HG02798 (cell line): Measurements from ENCODE around the gene CCL27.

Experiments used
- ATAC-seq: cut with Tn5 transposase; IDR thresholded peaks from one replicate; pipeline ENCODE4 v1.9.1; 2021; ENCODE audit warnings: mild to moderate bottlenecking; ENCODE audit not compliant: unreplicated experiment, poor library complexity

CCL27 gene

GRCh38 chr9:34662526-34663302 lies at the start of gene CCL27:
TSS of gene CCL27 (minus strand) at chr9:34662657. CDS start at chr9:34662633, 24 bp downstream.
- no peak for ATAC-seq

GRCh38 chr9:34712140-34712539 lies 49.7 kb upstream of the CCL27 start:
- ATAC-seq: no peak

- ATAC-seq: no peak
These were observed 47.6 kb upstream of the CCL27 start, which contains the start of gene CCL21 for GRCh38 chr9:34710023-34710422. TSS of gene CCL21 (minus strand) at chr9:34710136. CDS start at chr9:34710066, 70 bp downstream.

GRCh38 chr9:34709196-34709978 lies 46.9 kb upstream of the CCL27 start:
- no peak for ATAC-seq

GRCh38 chr9:34707130-34707529 lies 44.7 kb upstream of the CCL27 start:
- no peak for ATAC-seq

- ATAC-seq: peak; percentile 69
These were observed 39.6 kb upstream of the CCL27 start for GRCh38 chr9:34701769-34702736.

GRCh38 chr9:34701023-34701768 lies 38.7 kb upstream of the CCL27 start:
- ATAC-seq: no peak

- ATAC-seq: no peak
These were observed 32.4 kb upstream of the CCL27 start for GRCh38 chr9:34694811-34695210.

- no peak for ATAC-seq
These were observed 31.1 kb upstream of the CCL27 start for GRCh38 chr9:34693560-34693959.

GRCh38 chr9:34691936-34692315 lies 29.5 kb upstream of the CCL27 start:
- no peak for ATAC-seq

GRCh38 chr9:34690983-34691935 lies 28.8 kb upstream of the CCL27 start, which contains the start of gene CCL19:
TSS of gene CCL19 (minus strand) at chr9:34691276. CDS start at chr9:34691139, 137 bp downstream.
- ATAC-seq: no peak

- no peak for ATAC-seq
These were observed 27.1 kb upstream of the CCL27 start for GRCh38 chr9:34689512-34689911.

- no peak for ATAC-seq
These were observed 26.6 kb upstream of the CCL27 start for GRCh38 chr9:34689116-34689470.

GRCh38 chr9:34688329-34689115 lies 26.1 kb upstream of the CCL27 start:
- ATAC-seq: no peak

- ATAC-seq: no peak
These were observed 25.0 kb upstream of the CCL27 start for GRCh38 chr9:34687276-34688030.

GRCh38 chr9:34686732-34687131 lies 24.3 kb upstream of the CCL27 start:
- ATAC-seq: no peak

GRCh38 chr9:34686231-34686630 lies 23.8 kb upstream of the CCL27 start:
- no peak for ATAC-seq
